ENCODE results near the gene RPLP2. TPM values are rescaled to one million over a fixed set of nuclear protein-coding genes. Genes with fewer than 3 reads are reported as not detected.

The RPLP2 gene
- total RNA-seq, 1 donor from 2014 or later, result 1,209 TPM

DNA sequence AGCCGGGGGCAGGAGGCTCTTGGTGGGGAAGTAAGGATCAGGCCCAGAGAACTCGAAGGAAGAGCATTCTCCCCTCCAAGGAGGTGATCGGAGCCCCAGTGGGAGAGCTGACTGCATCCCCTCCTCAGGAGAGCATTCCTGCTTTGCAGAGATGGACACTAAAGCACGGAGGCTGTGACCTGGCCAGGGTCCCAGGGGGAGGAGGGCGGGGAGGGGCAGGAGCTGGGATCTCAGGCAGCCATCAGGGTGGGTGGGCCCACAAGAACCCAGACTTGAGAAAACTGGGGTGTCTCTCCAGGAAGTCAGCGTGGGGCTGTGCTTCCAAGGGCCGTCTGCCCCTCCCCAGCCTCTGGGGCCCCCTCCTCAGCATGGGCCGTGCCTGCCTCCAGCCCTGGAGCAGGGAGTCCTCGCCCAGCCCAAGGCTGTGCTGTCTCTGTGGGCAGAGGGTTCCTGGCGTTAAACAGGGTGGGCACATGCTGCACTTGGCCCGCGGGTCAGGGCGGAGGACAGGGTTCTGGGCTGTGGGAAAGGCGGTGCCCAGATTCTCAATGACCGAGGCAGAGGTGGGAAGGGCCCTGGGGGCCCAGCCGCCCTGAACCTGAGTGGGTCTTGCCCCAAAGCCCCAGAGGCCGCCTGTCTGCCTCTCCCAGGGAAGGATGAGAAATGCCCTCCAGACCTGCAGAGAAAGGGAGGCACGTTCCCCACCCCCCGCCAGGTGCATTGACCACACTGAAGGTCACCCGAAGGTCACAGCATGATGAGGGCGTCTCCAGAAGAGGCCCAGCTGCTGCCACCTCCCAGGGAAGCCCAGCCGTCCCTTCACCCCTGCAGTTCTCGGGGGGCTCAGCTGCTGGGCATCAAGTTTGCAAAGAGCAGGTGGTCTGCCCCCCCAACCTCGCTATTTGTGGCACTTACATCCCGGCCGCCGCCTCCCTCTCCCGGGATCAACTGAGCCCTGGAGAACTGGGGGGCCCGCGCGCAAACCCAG lies 20.5 kb upstream of the RPLP2 start:
- no peak for ATAC-seq
- intact Hi-C loops (cut with DNase I), result no loop called here
- no peak for DNase-seq (ENCODE audit: low spot score)

DNA sequence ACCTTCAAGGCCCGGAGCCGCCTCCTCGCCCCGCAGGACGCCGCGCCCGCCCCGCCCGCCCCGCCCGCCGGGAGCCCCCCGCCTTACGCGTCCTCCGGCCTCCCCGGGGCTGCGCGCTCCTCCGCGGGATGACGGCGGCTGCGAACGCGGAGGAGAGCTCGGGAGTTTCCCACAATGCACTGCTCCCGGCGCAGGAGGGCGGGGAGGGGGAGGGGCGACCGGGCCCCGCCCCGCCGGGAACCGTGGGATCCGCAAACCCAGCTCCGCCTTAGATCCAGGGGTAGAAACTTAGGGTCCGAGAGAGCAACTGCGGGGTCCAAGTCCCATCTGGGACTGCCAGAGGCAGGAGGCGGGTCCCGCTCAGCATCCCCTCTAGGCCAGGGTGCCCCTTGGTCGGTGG lies 19.8 kb upstream of the RPLP2 start, which contains the start of gene CEND1:
Gene CEND1, minus strand, starts transcription at position 148 of the 400 bp plus-strand sequence. CDS start 1,514 bp downstream, outside the sequence.
- no peak for DNase-seq (ENCODE audit: low spot score)
- no peak for ATAC-seq
- intact Hi-C loops (cut with DNase I), result loop anchor here (10.0 kb wide), 1 partner anchor 125 kb away; no protein-coding TSS in a partner anchor

DNA sequence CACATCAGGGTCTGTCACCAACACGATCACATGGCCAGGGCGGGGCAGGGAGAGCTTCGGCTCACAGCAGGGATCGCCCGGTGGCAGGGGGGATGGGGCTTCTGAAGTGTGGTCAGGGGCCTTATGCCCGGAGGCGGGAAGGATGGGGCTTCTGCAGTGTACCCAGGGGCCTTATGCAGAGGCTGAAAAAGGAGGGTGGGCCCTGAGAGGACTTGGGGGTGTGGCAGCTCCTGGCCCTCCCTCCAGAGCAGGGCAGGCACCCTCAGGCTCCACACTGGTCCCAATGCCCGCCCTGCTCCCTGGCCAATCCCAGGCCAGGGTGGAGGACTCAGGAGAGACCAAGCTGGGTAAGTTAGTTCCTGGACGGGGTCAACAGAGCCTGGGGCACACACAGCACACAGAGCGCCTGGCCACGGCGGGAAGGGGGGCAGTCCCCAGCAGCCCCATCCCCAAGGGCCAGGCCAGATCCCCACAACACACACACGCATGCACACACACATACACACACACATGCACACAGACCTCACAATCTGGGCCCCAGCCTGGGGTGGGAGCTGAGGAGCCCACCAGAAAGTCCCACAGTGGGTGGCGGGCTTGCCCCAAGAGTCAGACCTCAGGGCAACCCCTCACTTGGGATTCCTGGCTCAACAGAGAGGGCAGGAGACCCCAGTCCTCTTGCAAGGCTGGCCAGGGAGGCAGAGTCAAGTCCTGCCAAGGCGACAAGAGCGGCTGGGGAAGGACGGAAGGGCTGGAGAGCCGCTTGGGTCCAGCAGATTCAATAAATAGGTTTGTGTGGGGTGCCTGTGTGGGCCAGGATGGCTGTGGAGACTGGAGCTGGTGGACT lies 18.8 kb upstream of the RPLP2 start:
- ATAC-seq, result peak; percentile 1
- intact Hi-C loops (cut with DNase I), result loop anchor here (10.0 kb wide), 1 partner anchor 126 kb away; no protein-coding TSS in a partner anchor
- no peak for DNase-seq (ENCODE audit: low spot score)

DNA sequence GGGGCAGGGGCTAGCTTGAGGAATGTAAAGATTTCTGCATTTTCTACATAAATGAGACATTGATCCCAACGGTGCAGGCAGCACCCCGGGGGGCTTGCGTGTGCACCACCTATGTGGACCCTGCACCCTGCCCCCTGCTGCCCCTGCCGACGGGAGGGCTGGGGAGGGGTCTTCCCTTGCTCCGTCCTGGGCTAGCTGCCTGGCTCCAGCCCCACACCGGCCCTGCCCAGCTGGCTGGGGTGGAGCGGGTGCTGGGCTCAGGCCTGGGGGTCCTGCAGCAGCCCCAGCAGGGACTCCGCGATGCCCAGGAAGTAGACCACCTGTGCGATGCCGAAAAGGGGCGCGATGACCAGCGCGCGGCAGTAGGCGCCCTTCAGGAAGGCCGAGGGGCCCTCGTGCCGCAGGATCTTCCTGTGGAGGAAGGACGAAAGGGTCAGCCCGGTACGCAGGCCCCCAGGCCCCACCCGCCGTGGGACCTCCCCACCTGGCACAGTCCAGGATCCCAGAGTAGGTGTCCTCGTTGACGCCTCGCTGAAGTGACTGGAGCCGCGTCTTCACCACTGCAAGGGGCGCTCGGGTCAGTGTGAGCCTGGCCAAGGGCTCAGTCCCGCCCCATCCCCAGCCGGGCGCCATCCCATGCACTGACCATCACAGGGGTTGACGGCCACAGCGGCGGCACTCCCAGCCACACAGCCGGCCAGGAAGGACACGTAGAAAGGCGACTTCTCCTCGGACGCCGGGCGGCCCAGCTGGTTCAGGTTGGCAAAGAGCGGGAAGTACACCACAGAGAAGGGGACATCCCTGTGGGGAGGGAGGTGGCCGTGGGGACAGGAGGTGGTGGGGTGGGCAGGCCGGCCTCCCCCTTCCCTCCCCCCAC lies 17.9 kb upstream of the RPLP2 start:
- no peak for ATAC-seq
- intact Hi-C loops (cut with DNase I), result loop anchor here (10.0 kb wide), 1 partner anchor 127 kb away; no protein-coding TSS in a partner anchor
- no peak for DNase-seq (ENCODE audit: low spot score)

DNA sequence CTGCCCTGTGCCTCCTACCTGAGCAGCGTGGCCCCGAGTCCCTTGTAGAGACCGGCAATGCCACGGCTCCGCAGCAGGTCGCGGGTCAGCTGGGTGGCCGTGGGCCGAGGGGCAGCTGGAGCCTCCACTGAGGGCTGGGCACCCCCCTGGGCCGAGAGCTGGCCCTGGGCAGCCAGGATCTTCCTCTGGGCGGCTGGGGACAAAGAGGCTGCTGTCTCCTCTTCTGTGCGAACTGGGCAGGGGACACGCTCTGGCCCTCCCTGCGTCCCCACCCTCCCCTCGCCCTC lies 17.3 kb upstream of the RPLP2 start:
- ATAC-seq (no peak), DNase-seq (ENCODE audit: low spot score) (no peak)
- intact Hi-C loops (cut with DNase I), result loop anchor here (10.0 kb wide), 1 partner anchor 128 kb away; no protein-coding TSS in a partner anchor

- no peak for DNase-seq (ENCODE audit: low spot score)
- ATAC-seq, result no peak
- intact Hi-C loops (cut with DNase I), result loop anchor here (10.0 kb wide), 1 partner anchor 128 kb away; no protein-coding TSS in a partner anchor
These were observed 16.9 kb upstream of the RPLP2 start for GRCh38 chr11:792873-793272.

DNA sequence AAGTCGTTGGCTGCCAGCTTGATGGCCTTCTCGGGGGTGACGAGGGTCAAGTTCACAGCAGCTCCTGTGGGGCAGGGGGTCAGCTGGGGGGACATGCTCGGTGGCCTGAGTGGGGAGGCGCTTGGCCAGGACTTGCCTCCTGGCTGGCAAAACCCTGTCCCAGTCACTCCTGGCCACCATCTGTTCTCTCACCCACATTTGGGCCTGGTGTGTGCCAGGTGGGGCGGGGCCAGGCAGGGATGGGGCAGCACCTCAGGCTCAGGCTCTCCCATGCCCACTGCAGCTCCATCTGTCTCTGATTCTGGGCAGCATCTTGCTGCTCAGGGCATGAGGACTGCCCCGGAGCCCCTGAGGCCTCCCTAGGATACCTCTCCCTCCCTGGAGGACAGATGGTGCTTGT lies 16.2 kb upstream of the RPLP2 start:
- ATAC-seq (no peak), DNase-seq (ENCODE audit: low spot score) (no peak)
- intact Hi-C loops (cut with DNase I), result loop anchor here (10.0 kb wide), 1 partner anchor 129 kb away; no protein-coding TSS in a partner anchor

- DNase-seq (ENCODE audit: low spot score) (no peak), ATAC-seq (no peak)
- intact Hi-C loops (cut with DNase I), result loop anchor here (10.0 kb wide), 1 partner anchor 129 kb away; no protein-coding TSS in a partner anchor
These were observed 15.6 kb upstream of the RPLP2 start for GRCh38 chr11:794013-794765.

- intact Hi-C loops (cut with DNase I), result loop anchor here (10.0 kb wide), 1 partner anchor 130 kb away; no protein-coding TSS in a partner anchor
- DNase-seq (ENCODE audit: low spot score), result no peak
- ATAC-seq, result no peak
These were observed 14.8 kb upstream of the RPLP2 start for GRCh38 chr11:794766-795633.

DNA sequence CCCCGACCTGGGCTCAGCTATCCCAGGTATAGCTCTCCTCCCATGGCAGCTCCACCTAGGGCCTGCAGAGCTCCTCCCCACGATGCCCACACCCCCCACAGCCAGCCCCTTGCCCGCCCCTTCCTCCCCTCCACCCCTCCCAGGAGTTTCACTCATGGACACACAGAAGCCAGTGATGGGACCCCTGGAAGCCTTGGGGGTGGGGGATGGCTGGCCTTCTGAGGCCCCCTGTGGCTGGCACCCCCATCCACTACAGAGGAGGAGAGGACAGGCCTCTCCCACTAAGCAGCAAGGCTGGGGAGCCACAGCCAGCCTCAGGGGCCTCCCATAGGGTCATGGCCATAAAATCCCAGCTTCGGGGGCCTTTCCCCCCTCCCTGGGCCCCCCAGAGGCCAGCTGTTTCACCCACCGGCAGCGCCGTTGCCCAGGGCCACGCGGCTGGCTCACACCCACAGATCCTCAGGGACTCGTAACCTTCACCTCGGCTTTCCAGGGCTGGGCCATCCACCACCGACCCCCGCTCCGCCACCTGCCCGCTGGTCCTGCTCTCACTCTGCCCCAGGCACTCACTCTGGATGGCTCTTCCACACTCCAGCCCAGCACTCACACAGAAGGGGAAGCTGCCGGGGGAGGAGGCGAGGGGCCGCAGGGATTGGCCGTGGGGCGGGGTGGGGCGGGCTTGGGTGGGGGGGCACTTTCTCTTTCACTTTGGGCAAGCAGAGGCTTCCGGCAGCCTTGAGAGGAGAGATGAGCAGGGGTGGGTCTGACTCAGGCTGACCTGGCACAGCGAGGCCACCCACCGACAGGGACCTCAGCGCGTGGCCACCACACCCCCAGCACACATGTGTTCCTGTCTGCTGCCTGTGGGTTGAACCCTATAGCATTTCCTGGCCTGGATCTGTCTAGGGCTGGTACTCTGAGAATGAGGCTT lies 13.9 kb upstream of the RPLP2 start:
- peak; percentile 82 for DNase-seq (ENCODE audit: low spot score)
- intact Hi-C loops (cut with DNase I), result loop anchor here (10.0 kb wide), 1 partner anchor 131 kb away; no protein-coding TSS in a partner anchor
- ATAC-seq, result peak; percentile 76

DNA sequence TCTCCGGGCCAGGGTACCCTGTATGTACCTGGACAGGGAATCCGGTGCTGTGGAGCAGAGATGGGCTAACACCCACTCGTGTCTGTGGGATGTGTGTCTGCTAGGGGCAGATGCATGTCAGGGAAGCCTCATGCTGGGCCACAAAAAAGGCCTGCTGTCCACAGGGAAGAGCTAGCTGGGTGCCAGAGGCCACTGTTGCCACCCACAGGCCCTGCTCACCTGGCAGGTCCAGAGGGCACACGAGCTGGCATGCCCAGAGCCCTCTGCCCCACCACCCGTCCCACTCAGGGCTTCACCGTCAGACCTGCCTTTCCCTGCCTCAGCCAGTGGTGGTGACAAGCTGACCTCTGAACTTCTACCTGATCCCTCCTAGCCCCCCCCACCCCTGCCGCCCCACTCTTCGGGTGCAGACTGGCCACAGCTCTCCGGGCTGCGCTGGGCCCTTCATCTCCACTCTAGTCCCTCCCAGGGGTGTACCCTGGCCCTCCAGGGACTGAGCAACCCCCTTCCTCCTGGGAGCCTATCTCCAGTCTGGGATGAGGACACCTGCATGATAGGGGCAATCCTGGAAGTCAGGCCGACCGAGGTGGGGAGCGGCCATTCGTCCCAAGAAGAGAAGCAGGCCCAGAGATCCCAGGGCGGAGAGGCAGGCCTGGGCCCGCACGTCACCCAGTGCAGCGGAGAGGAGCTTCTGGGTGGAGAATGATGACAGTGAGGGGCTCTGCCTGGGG lies 13.0 kb upstream of the RPLP2 start:
- no peak for DNase-seq (ENCODE audit: low spot score)
- intact Hi-C loops (cut with DNase I), result loop anchor here (10.0 kb wide), 1 partner anchor 132 kb away; no protein-coding TSS in a partner anchor
- peak; percentile 0 for ATAC-seq

DNA sequence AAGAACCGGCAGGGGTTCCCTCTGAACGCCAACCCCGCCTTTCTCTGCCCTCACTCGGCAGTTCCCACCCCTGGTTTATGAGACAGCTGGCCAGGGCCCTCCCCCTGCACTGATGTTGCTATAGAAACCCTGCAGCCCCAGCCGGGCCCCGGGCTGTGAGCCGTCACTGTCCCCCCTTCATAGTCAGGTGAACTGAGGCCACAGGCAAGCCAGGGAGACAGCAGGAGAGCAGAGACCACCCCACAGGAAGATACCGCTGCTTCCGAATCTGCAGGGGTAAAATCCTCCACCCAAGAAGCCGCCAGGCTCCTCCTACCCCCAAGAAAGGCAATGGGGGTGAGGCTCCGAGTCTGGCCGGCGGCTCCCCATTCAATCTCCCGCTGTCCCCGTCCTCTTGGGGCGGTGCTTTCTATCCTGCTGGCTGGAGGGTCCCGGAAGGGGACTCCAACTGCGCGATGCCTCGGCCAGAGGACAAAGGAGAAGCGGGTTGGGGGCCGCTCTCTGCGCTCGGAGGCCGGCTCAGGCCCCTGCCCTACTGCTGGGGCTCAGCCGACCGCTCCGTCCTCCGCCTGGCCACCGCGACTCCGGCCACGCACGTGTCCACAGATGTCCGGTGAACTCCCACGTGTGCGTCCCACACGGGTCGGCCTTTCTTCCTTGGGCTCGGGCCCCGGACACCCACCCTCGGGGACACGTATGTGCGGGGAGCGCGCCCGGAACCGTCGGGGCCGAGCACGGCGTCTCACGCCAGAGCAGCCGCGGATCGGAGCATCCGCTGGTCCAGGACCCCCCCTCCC lies 12.3 kb upstream of the RPLP2 start:
- intact Hi-C loops (cut with DNase I), result loop anchor here (10.0 kb wide), 1 partner anchor 133 kb away; no protein-coding TSS in a partner anchor
- peak; percentile 78 for ATAC-seq
- peak; percentile 83 for DNase-seq (ENCODE audit: low spot score)

GRCh38 chr11:798093-798713 lies 11.6 kb upstream of the RPLP2 start, which contains the start of gene SLC25A22:
Gene SLC25A22 (minus strand): TSS chr11:798281. CDS start chr11:795006, 3,275 bp downstream.
- intact Hi-C loops (cut with DNase I), result loop anchor here (10.0 kb wide), 1 partner anchor 133 kb away; no protein-coding TSS in a partner anchor
- DNase-seq (ENCODE audit: low spot score) (peak; percentile 86), ATAC-seq (peak; percentile 37)
